Activated CD4-positive, alpha-beta T cell treated with anti-CD3 and anti-CD28 coated beads, Interleukin-2, amount 50 U/mL, for 16 hours (primary cell): ENCODE measurements around the gene SEMA5A.

ENCODE experiments used
- DNase-seq: peaks from one replicate; pipeline ENCODE4 v3.0.0-alpha.2; 2020

The SEMA5A gene

GRCh38 chr5:9545136-9545991 is 511 bp downstream of the SEMA5A start:
- DNase-seq, result no peak

- peak; percentile 45 for DNase-seq
These were observed 1.3 kb downstream of the SEMA5A start for GRCh38 chr5:9544502-9545135.

- no peak for DNase-seq
These were observed 1.8 kb downstream of the SEMA5A start for GRCh38 chr5:9544056-9544455.

GRCh38 chr5:9543311-9543920 is 2.5 kb downstream of the SEMA5A start:
- DNase-seq, result no peak

- DNase-seq, result no peak
These were observed 5.1 kb downstream of the SEMA5A start for GRCh38 chr5:9540791-9541190.

GRCh38 chr5:9538504-9538903 is 7.4 kb downstream of the SEMA5A start:
- no peak for DNase-seq

GRCh38 chr5:9537223-9538141 is 8.4 kb downstream of the SEMA5A start:
- DNase-seq, result no peak

- no peak for DNase-seq
These were observed 9.2 kb downstream of the SEMA5A start for GRCh38 chr5:9536717-9537116.

GRCh38 chr5:9534881-9535517 is 10.9 kb downstream of the SEMA5A start:
- DNase-seq, result no peak

- no peak for DNase-seq
These were observed 12.1 kb downstream of the SEMA5A start for GRCh38 chr5:9533562-9534364.

- DNase-seq, result no peak
These were observed 12.8 kb downstream of the SEMA5A start for GRCh38 chr5:9533096-9533495.

- DNase-seq, result no peak
These were observed 16.4 kb downstream of the SEMA5A start for GRCh38 chr5:9529513-9529912.

GRCh38 chr5:9529041-9529480 is 16.8 kb downstream of the SEMA5A start:
- no peak for DNase-seq

- DNase-seq, result no peak
These were observed 20.9 kb downstream of the SEMA5A start for GRCh38 chr5:9524941-9525340.

- DNase-seq, result no peak
These were observed 22.6 kb downstream of the SEMA5A start for GRCh38 chr5:9523090-9523823.

- DNase-seq, result no peak
These were observed 26.3 kb downstream of the SEMA5A start for GRCh38 chr5:9519537-9519936.

GRCh38 chr5:9516591-9516990 is 29.3 kb downstream of the SEMA5A start:
- DNase-seq, result no peak

GRCh38 chr5:9515436-9515835 is 30.4 kb downstream of the SEMA5A start:
- DNase-seq, result no peak

- DNase-seq, result no peak
These were observed 30.9 kb downstream of the SEMA5A start for GRCh38 chr5:9514968-9515367.

GRCh38 chr5:9513827-9514226 is 32.0 kb downstream of the SEMA5A start:
- DNase-seq, result no peak

GRCh38 chr5:9512457-9512856 is 33.4 kb downstream of the SEMA5A start:
- DNase-seq, result no peak
